IPS DF 4.7 (cell line): Measurements from ENCODE around the gene TMSB10.

Experiments
- DNase-seq: peaks from one replicate; pipeline ENCODE4 v3.0.0-alpha.2; 2013; ENCODE audit warnings: low spot score; ENCODE audit errors: extremely low read depth

TMSB10 gene

DNA sequence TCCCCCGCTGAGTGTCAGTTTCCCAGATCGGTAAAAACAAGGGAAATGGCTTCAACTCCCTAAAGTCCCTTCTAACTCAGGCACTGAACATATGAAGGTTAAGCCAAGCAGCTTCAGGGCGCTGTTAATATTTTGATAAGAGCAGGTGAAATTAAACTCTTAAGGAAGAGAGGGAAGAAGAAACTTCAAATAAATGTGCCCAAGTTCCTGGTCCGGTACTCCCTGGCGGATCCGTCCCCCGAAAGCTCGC is 25.1 kb upstream of the TMSB10 start:
- no peak for DNase-seq

- DNase-seq = no peak
Observed at GRCh38 chr2:84880645-84881521, 24.6 kb upstream of the TMSB10 start, which contains the start of gene TRABD2A. Gene TRABD2A, minus strand, starts transcription at chr2:84881084. Its CDS starts 45 bp downstream, at chr2:84881039.

DNA sequence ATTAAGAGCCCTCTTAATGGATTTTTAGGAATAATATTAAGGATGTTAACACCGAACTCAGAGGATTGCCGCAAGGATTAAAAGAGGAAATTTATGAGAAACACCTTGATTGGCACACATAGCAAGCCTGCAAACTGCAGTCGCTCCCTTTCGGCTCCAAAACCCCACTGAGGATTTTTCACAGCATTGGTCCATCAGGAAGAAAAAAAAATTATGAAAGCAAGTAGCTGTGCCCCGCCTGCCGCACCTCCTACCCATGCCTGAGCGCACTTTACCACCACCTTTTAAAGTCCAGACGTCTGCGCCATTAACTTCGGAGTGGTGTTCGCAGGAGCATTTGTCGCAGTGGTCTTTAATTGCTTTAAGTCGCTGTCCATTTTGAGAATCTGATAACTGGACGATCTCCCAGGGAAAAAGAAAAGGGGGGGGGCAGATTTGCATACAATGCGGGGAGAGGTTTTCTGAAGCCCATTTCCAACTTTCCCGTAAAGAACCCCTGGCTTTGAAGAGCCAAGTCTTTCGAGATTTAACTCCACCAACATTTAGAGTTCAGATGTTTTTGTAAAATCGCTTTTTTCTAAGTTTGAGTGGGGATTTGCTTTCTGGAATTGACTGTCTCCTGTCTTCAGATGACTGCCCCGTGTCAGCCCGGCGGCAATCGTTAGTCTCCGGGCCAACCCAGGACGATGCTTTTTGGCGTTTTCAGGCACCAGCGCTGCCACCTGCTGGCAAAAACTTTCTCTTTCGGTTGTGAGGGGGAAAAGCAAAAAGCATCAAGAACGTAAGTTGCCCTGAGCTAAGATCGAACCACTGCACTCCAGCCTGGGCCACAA is 23.7 kb upstream of the TMSB10 start:
- DNase-seq = no peak

GRCh38 chr2:84882414-84882738 is 23.1 kb upstream of the TMSB10 start:
- DNase-seq = no peak

DNA sequence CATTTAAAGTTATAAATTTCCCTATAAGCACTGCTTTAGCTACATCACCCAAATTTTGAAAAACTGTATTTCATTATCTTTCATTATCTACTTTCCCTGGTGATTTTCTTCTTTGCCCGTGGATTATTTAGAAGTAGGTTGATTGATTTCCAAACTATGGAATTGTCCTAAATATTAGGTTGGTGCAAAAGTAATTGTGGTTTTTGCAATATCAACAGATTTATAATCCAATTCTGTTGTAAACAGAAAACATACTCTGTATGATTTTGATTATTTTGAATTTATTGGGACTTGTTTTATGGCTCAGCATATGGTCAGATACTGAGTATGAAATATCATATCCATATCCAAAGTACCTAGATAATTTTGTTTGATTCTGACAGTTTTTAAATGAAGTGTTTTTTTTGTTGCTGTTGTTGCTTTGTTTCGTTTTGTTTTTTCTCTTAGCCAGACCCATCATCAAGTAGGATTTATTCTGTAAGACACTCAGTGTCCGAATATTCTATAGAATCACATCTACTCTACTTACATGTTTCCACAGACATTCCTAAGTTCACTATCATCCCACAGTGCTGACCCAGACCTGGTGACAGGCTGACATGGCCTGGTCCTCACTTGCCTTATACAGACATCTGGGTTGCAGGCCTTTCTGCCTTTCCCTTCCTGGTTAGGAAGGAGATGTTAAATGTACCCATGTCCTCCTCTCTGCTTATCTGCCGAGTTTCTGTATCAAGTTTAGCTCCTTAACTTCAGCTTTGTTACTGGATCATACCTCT is 22.5 kb upstream of the TMSB10 start:
- no peak for DNase-seq

GRCh38 chr2:84884449-84884848 is 21.0 kb upstream of the TMSB10 start:
- DNase-seq = no peak

DNA sequence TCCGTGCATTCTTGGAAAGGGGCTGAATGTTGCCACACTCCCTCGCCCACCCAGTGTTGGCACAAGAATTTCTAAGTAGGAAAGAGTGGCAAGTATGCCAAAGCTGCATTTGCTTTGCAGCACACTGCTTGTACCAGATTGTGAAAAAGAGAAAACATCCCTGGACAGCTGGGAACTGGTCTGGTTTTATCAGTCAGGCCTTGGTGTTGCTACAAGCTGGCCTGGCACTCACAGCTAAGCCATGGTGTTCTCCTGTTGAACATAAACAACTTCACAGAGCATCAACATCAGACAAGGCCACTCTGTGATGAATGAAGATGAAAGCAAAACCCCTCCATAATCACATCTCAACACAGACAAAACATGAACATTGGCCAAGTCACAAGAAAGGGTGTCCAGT is 20.3 kb upstream of the TMSB10 start:
- DNase-seq = no peak

- no peak for DNase-seq
Observed at GRCh38 chr2:84886791-84887190, 18.7 kb upstream of the TMSB10 start.

GRCh38 chr2:84888401-84889276 is 16.8 kb upstream of the TMSB10 start:
- no peak for DNase-seq

GRCh38 chr2:84889332-84889731 is 16.1 kb upstream of the TMSB10 start:
- DNase-seq = no peak

GRCh38 chr2:84891355-84892010 is 14.0 kb upstream of the TMSB10 start:
- no peak for DNase-seq

DNA sequence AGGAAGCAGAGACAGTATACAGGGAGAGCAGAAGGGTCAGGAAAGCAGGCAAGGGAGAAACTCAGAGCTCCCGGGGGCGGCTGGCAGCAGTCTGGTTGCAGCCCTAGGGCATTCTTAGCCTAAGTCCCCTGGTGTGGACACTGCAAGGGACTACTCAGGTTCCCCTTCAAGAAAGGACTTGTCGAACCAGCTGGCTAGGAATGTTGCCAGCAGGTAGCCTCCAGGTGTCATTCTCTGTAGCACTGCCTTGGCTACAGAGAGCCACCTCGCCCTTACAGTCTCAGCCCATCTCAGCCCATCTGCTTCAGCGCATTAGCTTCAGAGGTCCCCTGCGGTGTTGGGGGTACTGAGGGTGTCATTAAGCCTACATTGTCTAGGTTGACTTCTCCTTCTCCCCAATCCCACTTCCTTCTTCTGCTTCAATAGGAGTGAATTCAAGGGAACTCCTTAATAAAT is 11.3 kb upstream of the TMSB10 start:
- no peak for DNase-seq

DNA sequence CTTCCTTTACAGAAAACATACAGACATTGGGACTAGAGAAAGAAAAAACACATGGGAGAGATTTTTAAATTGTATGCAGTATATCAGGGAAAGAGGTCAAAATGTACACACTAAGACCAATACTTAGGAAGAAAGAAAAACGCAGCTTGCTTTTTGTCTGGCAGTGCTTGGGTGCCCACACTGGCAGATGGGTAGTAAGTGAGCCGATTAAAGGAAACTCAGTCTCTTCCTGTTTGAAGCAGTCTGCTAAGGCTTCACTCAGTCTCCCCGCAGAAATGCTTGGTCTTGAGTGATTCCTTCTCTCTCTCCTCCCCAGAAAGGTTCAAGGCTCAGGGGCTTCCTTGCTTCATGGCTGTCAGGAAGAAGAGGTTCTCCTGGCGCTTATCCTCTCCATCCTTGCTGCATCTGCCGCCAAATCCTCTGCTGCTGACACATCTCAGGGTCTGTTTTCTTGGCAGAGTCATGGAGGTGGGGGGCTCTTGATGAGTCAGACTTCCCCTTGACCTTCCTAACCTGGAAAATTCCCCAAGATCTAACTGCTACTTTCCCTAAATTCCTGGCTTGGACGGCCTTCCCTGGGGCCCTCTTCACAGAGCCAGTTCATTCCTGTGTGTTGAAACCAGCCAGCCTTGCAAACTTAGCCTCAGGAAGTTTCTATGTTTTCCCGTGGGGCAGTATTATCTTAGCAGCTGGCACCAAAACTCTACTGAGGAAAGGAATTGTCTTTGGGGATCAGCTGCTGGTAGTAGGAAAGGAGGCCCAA is 10.5 kb upstream of the TMSB10 start:
- DNase-seq = no peak

GRCh38 chr2:84896567-84896966 is 8.9 kb upstream of the TMSB10 start:
- DNase-seq = no peak

GRCh38 chr2:84897773-84898172 is 7.7 kb upstream of the TMSB10 start:
- DNase-seq = no peak

GRCh38 chr2:84899304-84900204 is 5.9 kb upstream of the TMSB10 start:
- no peak for DNase-seq

DNA sequence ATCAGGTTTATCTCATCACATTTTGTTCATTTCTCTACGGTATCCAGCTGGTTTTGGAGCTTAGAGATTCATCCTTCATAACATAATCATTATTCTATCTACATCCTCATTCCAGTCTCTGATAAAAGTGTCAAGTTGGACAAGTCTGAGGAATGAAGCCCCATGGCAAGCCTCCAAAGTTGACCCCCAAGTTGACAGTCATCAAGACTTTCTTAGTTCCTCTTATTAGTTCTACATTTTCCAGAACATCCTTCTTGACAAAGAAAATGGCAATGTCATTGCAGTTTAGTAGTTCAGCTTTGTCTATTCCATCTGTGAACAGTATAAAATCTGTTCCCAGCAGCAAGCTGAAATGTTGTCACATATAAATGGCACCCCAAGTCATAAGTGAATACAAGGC is 4.5 kb upstream of the TMSB10 start:
- DNase-seq = no peak

DNA sequence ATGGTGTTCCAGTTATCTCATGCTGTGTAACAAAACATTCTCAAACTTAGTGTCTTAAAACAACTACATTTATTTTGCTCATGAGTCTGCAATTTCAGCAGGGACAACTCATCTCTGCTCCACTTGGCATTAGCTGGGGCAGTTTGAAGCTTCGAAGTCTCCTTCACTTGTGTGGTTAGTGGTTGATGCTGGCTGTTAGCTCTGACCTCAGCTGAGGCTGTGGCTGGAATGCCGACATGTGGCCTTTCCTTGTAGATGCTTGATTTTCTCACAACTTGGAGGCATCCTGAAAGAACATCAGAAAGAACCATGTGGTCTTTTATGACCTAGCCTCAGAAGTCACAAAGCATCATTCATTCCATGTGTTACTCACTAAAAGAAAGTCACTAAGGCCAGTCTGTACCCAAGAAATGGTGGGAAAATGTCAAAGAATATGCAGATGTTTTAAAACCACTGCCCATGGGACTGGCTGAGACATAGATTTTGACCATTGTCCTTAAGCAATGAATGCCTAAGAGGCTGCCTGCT is 3.8 kb upstream of the TMSB10 start:
- DNase-seq = no peak
